Gastroesophageal sphincter (tissue), 4 donors: ENCODE data around the gene GABBR2. TPM values are rescaled to one million over a fixed set of nuclear protein-coding genes. Genes with fewer than 3 reads are reported as not detected.

ENCODE experiments used
- ATAC-seq: fragments of 150-250 bp; one replicate; pipeline ENCODE4 v1.9.1; 2016; ENCODE audit warnings: mild to moderate bottlenecking, moderate library complexity
- H3K27ac ChIP-seq, 4 donors: fragments of 200-600 bp; sonication (generic) in 3 of 4; 1 replicate in 3 of 4; 2 replicates in 1 of 4; pipeline ENCODE4 v1.5.1; 2016 to 2019
- H3K27me3 ChIP-seq: fragments of 200-600 bp; sonication (generic); one replicate; pipeline ENCODE4 v1.5.1; 2019
- H3K36me3 ChIP-seq, 2 donors: fragments of 200-600 bp; sonication (generic); one replicate each; pipeline ENCODE4 v1.5.1; 2019; ENCODE audit warnings: control low read depth in 1 of 2
- H3K4me1 ChIP-seq, 3 donors: fragments of 200-600 bp; sonication (generic); 1 replicate in 2 of 3; 2 replicates in 1 of 3; pipeline ENCODE4 v1.5.1; 2016 to 2019; ENCODE audit warnings: control low read depth in 2 of 3
- H3K4me3 ChIP-seq, 2 donors: fragments of 200-600 bp; sonication (generic); one replicate each; pipeline ENCODE4 v1.5.1; 2019; ENCODE audit warnings: mild to moderate bottlenecking in 1 of 2, moderate library complexity in 1 of 2
- H3K9me3 ChIP-seq, 3 donors: fragments of 200-600 bp; sonication (generic); one replicate each; pipeline ENCODE4 v1.5.1; 2017 to 2019; ENCODE audit warnings: control low read depth in 2 of 3
- CTCF ChIP-seq, 4 experiments: fragments of 200-600 bp in 2 of 4; fragments of 450-650 bp in 2 of 4; sonication (generic) in 1 of 4; IDR thresholded peaks; one replicate each; pipeline ENCODE4 v1.5.1; 2017 to 2019; ENCODE audit warnings: antibody characterized with exemption in 4 of 4, mild to moderate bottlenecking in 2 of 4, moderate library complexity in 2 of 4
- EP300 ChIP-seq: sonication (generic); formaldehyde crosslinking; IDR thresholded peaks from one replicate; pipeline ENCODE4 v1.6.1; 2017; ENCODE audit warnings: antibody characterized with exemption, mild to moderate bottlenecking
- POLR2A ChIP-seq, 2 donors: fragments of 450-650 bp; IDR thresholded peaks; one replicate each; pipeline ENCODE4 v1.6.1; 2017; ENCODE audit warnings: antibody characterized with exemption in 2 of 2, mild to moderate bottlenecking in 2 of 2, moderate library complexity in 1 of 2
- POLR2AphosphoS5 ChIP-seq: sonication (generic); formaldehyde crosslinking; IDR thresholded peaks from one replicate; pipeline ENCODE4 v1.6.1; 2017; ENCODE audit warnings: antibody characterized with exemption
- WGBS, 2 donors: methylation state at CpG; one replicate each; pipeline ENCODE4 v1.1.5; 2018; ENCODE audit warnings: low coverage in 1 of 2; 5-methylcytosine and 5-hydroxymethylcytosine counted together
- total RNA-seq, 4 donors: library from RNA; depleted of rRNA; stranded (reverse); fragments of >200 nt; gene quantifications; one replicate each; pipeline ENCODE4 v1.1.0, GENCODE V29; 2016

The GABBR2 gene
- total RNA-seq, 4 donors from 2014 or later, result 0.04 to 0.25 TPM; not detected in 2

- Histone ChIP-seq H3K4me3 (no peak overlapping the region), H3K4me1 (no peaks in the 10 kb centered on the region), H3K27ac (no peak overlapping the region), H3K27me3 (peaks cover 35% of the 10 kb centered on the region), H3K9me3 (no peaks in the 10 kb centered on the region), H3K36me3 (no peaks in the 10 kb centered on the region)
- no peak for ATAC-seq
- WGBS, 2 donors, result 33 to 40% methylated on average over 7 to 8 of the region's 11 CpGs
- TF ChIP-seq CTCF (IDR thresholded peaks at IDR 0.05), result no peak
- TF ChIP-seq POLR2AphosphoS5, result no peak
- TF ChIP-seq POLR2A (IDR thresholded peaks at IDR 0.05), result no peak
- no peak for TF ChIP-seq EP300
Measured at GRCh38 chr9:98401140-98402018, 307.4 kb downstream of the GABBR2 start.

GRCh38 chr9:98399950-98400683 lies 308.6 kb downstream of the GABBR2 start:
- 87 to 90% methylated on average over 4 to 8 of the region's 8 CpGs for WGBS, 2 donors
- TF ChIP-seq CTCF (IDR thresholded peaks at IDR 0.05) (no peak), POLR2A (IDR thresholded peaks at IDR 0.05) (no peak), EP300 (no peak), POLR2AphosphoS5 (no peak)
- Histone ChIP-seq H3K36me3 (no peaks in the 10 kb centered on the region), H3K9me3 (no peaks in the 10 kb centered on the region), H3K4me1 (no peaks in the 10 kb centered on the region), H3K27ac (no peak overlapping the region), H3K4me3 (no peak overlapping the region), H3K27me3 (peaks cover 46% of the 10 kb centered on the region)
- no peak for ATAC-seq

GRCh38 chr9:98396656-98397055 lies 312.1 kb downstream of the GABBR2 start:
- 83 to 87% methylated on average over 5 to 6 of the region's 8 CpGs for WGBS, 2 donors
- Histone ChIP-seq H3K36me3 (no peaks in the 10 kb centered on the region), H3K27ac (no peak overlapping the region), H3K9me3 (no peaks in the 10 kb centered on the region), H3K4me3 (no peak overlapping the region), H3K4me1 (no peaks in the 10 kb centered on the region), H3K27me3 (peaks cover 46% of the 10 kb centered on the region)
- TF ChIP-seq POLR2AphosphoS5, result no peak
- TF ChIP-seq POLR2A (IDR thresholded peaks at IDR 0.05), result no peak
- TF ChIP-seq EP300, result no peak
- no peak for TF ChIP-seq CTCF (IDR thresholded peaks at IDR 0.05)
- ATAC-seq, result no peak

- no peak for TF ChIP-seq POLR2AphosphoS5
- no peak for TF ChIP-seq POLR2A (IDR thresholded peaks at IDR 0.05)
- TF ChIP-seq EP300, result no peak
- no peak for TF ChIP-seq CTCF (IDR thresholded peaks at IDR 0.05)
- no peaks in the 10 kb centered on the region for H3K36me3 ChIP-seq
- no peak overlapping the region for H3K4me3 ChIP-seq
- no peak for ATAC-seq
- H3K27me3 ChIP-seq, result peaks cover 46% of the 10 kb centered on the region
- H3K4me1 ChIP-seq, result no peaks in the 10 kb centered on the region
- 40% methylated on average over 1 of the region's 6 CpGs for WGBS, 2 donors
- H3K27ac ChIP-seq, result no peak overlapping the region
- H3K9me3 ChIP-seq, result no peaks in the 10 kb centered on the region
Measured at GRCh38 chr9:98396236-98396635, 312.5 kb downstream of the GABBR2 start.
